GM23248 (cell line): Measurements from ENCODE around the gene TBATA.

ENCODE experiments used
- EZH2 ChIP-seq: fragments of 200-600 bp; sonication (generic); IDR thresholded peaks from 2 replicates; pipeline ENCODE4 v1.6.1; 2018; ENCODE audit warnings: antibody characterized with exemption, mild to moderate bottlenecking; ENCODE audit not compliant: insufficient read depth, poor library complexity, severe bottlenecking
- EZH2phosphoT487 ChIP-seq: fragments of 200-600 bp; sonication (generic); IDR thresholded peaks from 2 replicates; pipeline ENCODE4 v1.6.1; 2018; ENCODE audit warnings: antibody characterized with exemption, moderate library complexity, mild to moderate bottlenecking, low read depth; ENCODE audit not compliant: insufficient read depth

- no peak for TF ChIP-seq EZH2
- TF ChIP-seq EZH2phosphoT487: no peak
These were observed 61.4 kb downstream of the TBATA start for GRCh38 chr10:70723771-70724170.
